PC-3 (cell line): Measurements from ENCODE around the gene CD52. TPM values are rescaled to one million over a fixed set of nuclear protein-coding genes. Genes with fewer than 3 reads are reported as not detected.
"Not testable (repeated sequence)": the region's sequence is repeated elsewhere in the genome, so short reads cannot be mapped to it uniquely, and the experiment has no call there.

ENCODE experiments used
- ATAC-seq: fragments of 200-7000 bp; cut with Tn5 transposase; 2 replicates; pipeline ENCODE4 v1.9.1; 2020; ENCODE audit warnings: mild to moderate bottlenecking, moderate library complexity
- BruUV-seq: library from RNA; stranded (reverse); fragments of 400-500 nt; replicated peaks from 2 replicates; lab custom pipeline; 2021; lab: Mats Ljungman, UMichigan
- CTCF ChIA-PET: fragments of 300-600 bp; sonication (Branson Sonifier 250); formaldehyde crosslinking; loops from one replicate; lab custom pipeline; 2022; ENCODE audit warnings: antibody characterized with exemption; lab: Charles Lee
- POLR2A ChIA-PET: fragments of 300-600 bp; sonication (Branson Sonifier 250); formaldehyde crosslinking; loops from one replicate; lab custom pipeline; 2022; ENCODE audit warnings: antibody characterized with exemption; ENCODE audit not compliant: unreplicated experiment; lab: Charles Lee
- DNase-seq: peaks from one replicate; pipeline ENCODE4 v3.0.0-alpha.2; 2015
- H2AFZ ChIP-seq: fragments of 300-600 bp; sonication (generic); 2 replicates; pipeline ENCODE4 v1.6.0; 2016; ENCODE audit warnings: antibody characterized with exemption, low read length
- H3F3A ChIP-seq: fragments of 300-600 bp; sonication (generic); one replicate; pipeline ENCODE4 v1.6.0; 2017; ENCODE audit warnings: antibody characterized with exemption, low read length, control low read depth, mild to moderate bottlenecking; ENCODE audit not compliant: unreplicated experiment
- H3K27ac ChIP-seq: fragments of 300-600 bp; sonication (generic); 2 replicates; pipeline ENCODE4 v1.5.1; 2016; ENCODE audit warnings: mild to moderate bottlenecking, low read length
- H3K27me3 ChIP-seq: fragments of 300-600 bp; sonication (generic); 2 replicates; pipeline ENCODE4 v1.6.1; 2016; ENCODE audit warnings: low read length, mixed read lengths
- H3K36me3 ChIP-seq: fragments of 300-600 bp; sonication (generic); 2 replicates; pipeline ENCODE4 v1.6.1; 2016; ENCODE audit warnings: low read depth, mixed run types, low read length, mixed read lengths
- H3K4me1 ChIP-seq: fragments of 300-600 bp; sonication (generic); 2 replicates; pipeline ENCODE4 v1.5.1; 2016; ENCODE audit warnings: low read length; ENCODE audit not compliant: insufficient read depth
- H3K4me2 ChIP-seq: fragments of 300-600 bp; sonication (generic); 2 replicates; pipeline ENCODE4 v1.6.0; 2016; ENCODE audit warnings: low read length
- H3K4me3 ChIP-seq: fragments of 300-600 bp; sonication (generic); 2 replicates; pipeline ENCODE4 v1.5.1; 2016; ENCODE audit warnings: mild to moderate bottlenecking, low read length, mixed read lengths
- H3K79me2 ChIP-seq: fragments of 300-600 bp; sonication (generic); 2 replicates; pipeline ENCODE4 v1.6.1; 2017; ENCODE audit warnings: low read length, mixed read lengths
- H3K9ac ChIP-seq: fragments of 300-600 bp; sonication (generic); 2 replicates; pipeline ENCODE4 v1.6.0; 2016; ENCODE audit warnings: mild to moderate bottlenecking, low read length
- H3K9me2 ChIP-seq: fragments of 300-600 bp; sonication (generic); replicated peaks from 2 replicates; pipeline ENCODE4 v1.6.1; 2016; ENCODE audit warnings: mixed run types, low read length, mixed read lengths
- H3K9me3 ChIP-seq: fragments of 300-600 bp; sonication (generic); 2 replicates; pipeline ENCODE4 v1.6.1; 2016; ENCODE audit warnings: low read length, mixed read lengths
- H4K20me1 ChIP-seq: fragments of 300-600 bp; sonication (generic); 2 replicates; pipeline ENCODE4 v1.6.1; 2016; ENCODE audit warnings: low read length, mixed read lengths
- EZH2 ChIP-seq: fragments of 300-600 bp; sonication (generic); IDR thresholded peaks from one replicate; pipeline ENCODE4 v1.6.1; 2017; ENCODE audit warnings: antibody characterized with exemption, mild to moderate bottlenecking, low read length; ENCODE audit not compliant: unreplicated experiment
- EZH2phosphoT487 ChIP-seq: fragments of 300-600 bp; sonication (generic); IDR thresholded peaks from 2 replicates; pipeline ENCODE4 v1.6.1; 2018; ENCODE audit warnings: mild to moderate bottlenecking, antibody characterized with exemption, low read length, borderline replicate concordance
- intact Hi-C: fragments of 100-400 bp; cut with micrococcal nuclease; formaldehyde crosslinking; loops from 2 replicates; pipeline ENCODE4 v1.9.0; 2023
- total RNA-seq: library from RNA; depleted of rRNA; stranded (reverse); fragments of >200 nt; gene quantifications from 2 replicates; pipeline ENCODE4 v1.2.3, GENCODE V29; 2014
- TF ChIP-seq, protein P1 (sequence below): fragments of 300-600 bp; sonication (generic); conservative IDR thresholded peaks from 2 replicates; pipeline ENCODE4 v1.5.1; 2017; ENCODE audit warnings: antibody characterized with exemption, low read depth, mild to moderate bottlenecking, low read length

CD52 gene
- total RNA-seq, 1 experiment from 2014 or later = not detected

- intact Hi-C loops = no loop called here
- no peak for ATAC-seq
- ChIA-PET POLR2A (interaction anchor here (0.6 kb wide), 1 partner anchor 226 kb away, joined by 3 read pairs; no protein-coding TSS in a partner anchor), CTCF (no interaction called here)
- Histone ChIP-seq H3K36me3 (peaks cover 3% of the 10 kb centered on the region; the same call in 1 of the 2 replicates), H3K27me3 (no peaks in the 10 kb centered on the region), H2AFZ (no peak overlapping the region), H3K27ac (no peak overlapping the region), H3K9ac (no peak overlapping the region), H3K4me3 (no peak overlapping the region), H4K20me1 (no peaks in the 10 kb centered on the region), H3K4me1 (no peaks in the 10 kb centered on the region), H3F3A (no peaks in the 10 kb centered on the region), H3K4me2 (no peak overlapping the region), H3K9me3 (no peaks in the 10 kb centered on the region), H3K79me2 (no peaks in the 10 kb centered on the region), H3K9me2 (no peaks in the 10 kb centered on the region)
- DNase-seq = no peak
- TF ChIP-seq EZH2 = no peak
- no peak for TF ChIP-seq EZH2phosphoT487
- TF ChIP-seq, protein P1, sequence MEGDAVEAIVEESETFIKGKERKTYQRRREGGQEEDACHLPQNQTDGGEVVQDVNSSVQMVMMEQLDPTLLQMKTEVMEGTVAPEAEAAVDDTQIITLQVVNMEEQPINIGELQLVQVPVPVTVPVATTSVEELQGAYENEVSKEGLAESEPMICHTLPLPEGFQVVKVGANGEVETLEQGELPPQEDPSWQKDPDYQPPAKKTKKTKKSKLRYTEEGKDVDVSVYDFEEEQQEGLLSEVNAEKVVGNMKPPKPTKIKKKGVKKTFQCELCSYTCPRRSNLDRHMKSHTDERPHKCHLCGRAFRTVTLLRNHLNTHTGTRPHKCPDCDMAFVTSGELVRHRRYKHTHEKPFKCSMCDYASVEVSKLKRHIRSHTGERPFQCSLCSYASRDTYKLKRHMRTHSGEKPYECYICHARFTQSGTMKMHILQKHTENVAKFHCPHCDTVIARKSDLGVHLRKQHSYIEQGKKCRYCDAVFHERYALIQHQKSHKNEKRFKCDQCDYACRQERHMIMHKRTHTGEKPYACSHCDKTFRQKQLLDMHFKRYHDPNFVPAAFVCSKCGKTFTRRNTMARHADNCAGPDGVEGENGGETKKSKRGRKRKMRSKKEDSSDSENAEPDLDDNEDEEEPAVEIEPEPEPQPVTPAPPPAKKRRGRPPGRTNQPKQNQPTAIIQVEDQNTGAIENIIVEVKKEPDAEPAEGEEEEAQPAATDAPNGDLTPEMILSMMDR = no peak
- BruUV-seq = no TSS peak
Measured at GRCh38 chr1:26327956-26328362, 10.2 kb downstream of the CD52 start.

DNA sequence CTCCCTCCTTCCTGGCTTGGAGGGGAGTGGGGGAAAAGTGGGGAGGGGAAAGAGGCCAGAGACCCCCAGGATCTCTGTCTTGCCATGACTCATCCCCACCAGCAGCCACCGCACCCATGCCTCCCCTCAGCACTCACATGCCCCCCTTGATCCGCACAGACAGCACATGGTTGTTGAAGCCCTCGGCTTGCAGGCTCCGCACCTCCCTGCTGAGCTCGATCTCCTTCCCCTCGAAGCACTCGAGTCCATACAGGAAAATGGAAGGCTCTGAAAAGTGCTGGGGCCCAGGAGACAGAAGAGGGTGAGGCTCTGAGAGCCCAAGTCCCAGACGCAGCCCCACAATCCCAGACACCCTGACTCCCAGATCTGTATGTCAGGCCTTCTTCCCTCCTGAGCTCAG is 10.8 kb downstream of the CD52 start:
- BruUV-seq = no TSS peak
- no peaks in the 10 kb centered on the region for H3K9me3 ChIP-seq
- TF ChIP-seq EZH2 (no peak), EZH2phosphoT487 (no peak)
- TF ChIP-seq, protein P1 = no peak
- H3K27me3 ChIP-seq = no peaks in the 10 kb centered on the region
- peaks cover 3% of the 10 kb centered on the region; the same call in 1 of the 2 replicates for H3K36me3 ChIP-seq
- H3K4me2 ChIP-seq = no peak overlapping the region
- H3K4me1 ChIP-seq = no peaks in the 10 kb centered on the region
- H3F3A ChIP-seq = no peaks in the 10 kb centered on the region
- H3K9me2 ChIP-seq = no peaks in the 10 kb centered on the region
- H3K9ac ChIP-seq = no peak overlapping the region
- no peak overlapping the region for H3K4me3 ChIP-seq
- DNase-seq = no peak
- H4K20me1 ChIP-seq = no peaks in the 10 kb centered on the region
- intact Hi-C loops = no loop called here
- no peak for ATAC-seq
- no peak overlapping the region for H2AFZ ChIP-seq
- H3K27ac ChIP-seq = no peak overlapping the region
- ChIA-PET POLR2A (interaction anchor here (0.6 kb wide), 1 partner anchor 227 kb away, joined by 3 read pairs; no protein-coding TSS in a partner anchor), CTCF (no interaction called here)
- no peaks in the 10 kb centered on the region for H3K79me2 ChIP-seq

GRCh38 chr1:26329380-26329779 is 11.6 kb downstream of the CD52 start:
- H3K4me2 ChIP-seq, H3K9ac ChIP-seq, H4K20me1 ChIP-seq, CTCF ChIA-PET, DNase-seq, H3K9me2 ChIP-seq, POLR2A ChIA-PET, H3K27me3 ChIP-seq, H3K9me3 ChIP-seq, ATAC-seq, intact Hi-C loops, H3K79me2 ChIP-seq, BruUV-seq, H3K4me3 ChIP-seq, H2AFZ ChIP-seq, H3K4me1 ChIP-seq, H3K27ac ChIP-seq, H3K36me3 ChIP-seq, H3F3A ChIP-seq: not testable (repeated sequence)
